ENCODE measurements around the gene DPP3.

Gene DPP3

GRCh38 chr11:66488957-66489356 is 8.7 kb downstream of the DPP3 start:
- DNase-seq: no peak

- DNase-seq: peak; percentile 58
Measured at GRCh38 chr11:66489636-66490035, 9.4 kb downstream of the DPP3 start.

- DNase-seq: no peak
Measured at GRCh38 chr11:66491315-66491935, 11.2 kb downstream of the DPP3 start.

GRCh38 chr11:66492161-66492865 is 12.1 kb downstream of the DPP3 start:
- peak; percentile 9 for DNase-seq

GRCh38 chr11:66493130-66493529 is 12.9 kb downstream of the DPP3 start:
- DNase-seq: no peak

- DNase-seq: no peak
Measured at GRCh38 chr11:66494458-66494857, 14.2 kb downstream of the DPP3 start.

GRCh38 chr11:66494935-66495334 is 14.7 kb downstream of the DPP3 start:
- no peak for DNase-seq

- no peak for DNase-seq
Measured at GRCh38 chr11:66495401-66495854, 15.2 kb downstream of the DPP3 start.

GRCh38 chr11:66497206-66497605 is 17.0 kb downstream of the DPP3 start:
- DNase-seq: no peak

- DNase-seq: no peak
Measured at GRCh38 chr11:66498506-66498905, 18.3 kb downstream of the DPP3 start.

GRCh38 chr11:66505276-66505816 is 25.1 kb downstream of the DPP3 start:
- DNase-seq: no peak

- no peak for DNase-seq
Measured at GRCh38 chr11:66509131-66509561, 28.9 kb downstream of the DPP3 start.

- peak; percentile 81 for DNase-seq
Measured at GRCh38 chr11:66510271-66510989, 30.2 kb downstream of the DPP3 start, which contains the start of gene BBS1. BBS1 (plus strand) TSS chr11:66510635; CDS start chr11:66510660, 25 bp downstream.

GRCh38 chr11:66510990-66511339 is 30.7 kb downstream of the DPP3 start:
- DNase-seq: no peak

GRCh38 chr11:66523611-66524010 is 43.4 kb downstream of the DPP3 start:
- DNase-seq: no peak

- no peak for DNase-seq
Measured at GRCh38 chr11:66524304-66525040, 44.2 kb downstream of the DPP3 start.

GRCh38 chr11:66529069-66529468 is 48.8 kb downstream of the DPP3 start:
- DNase-seq: no peak

GRCh38 chr11:66529655-66530054 is 49.4 kb downstream of the DPP3 start:
- DNase-seq: no peak

- no peak for DNase-seq
Measured at GRCh38 chr11:66530927-66531709, 50.9 kb downstream of the DPP3 start.

- no peak for DNase-seq
Measured at GRCh38 chr11:66531841-66532240, 51.6 kb downstream of the DPP3 start.

- no peak for DNase-seq
Measured at GRCh38 chr11:66532784-66533183, 52.5 kb downstream of the DPP3 start.

All from NCI-H1092 treated with DMSO at 0.1 percent for 48 hours (cell line).